B cell (primary cell): ENCODE measurements around the gene DCST2.

Experiments
- CTCF ChIP-seq: fragments of 200-600 bp; IDR thresholded peaks from one replicate; pipeline ENCODE4 v1.8.0; 2022; ENCODE audit warnings: antibody characterized with exemption, mild to moderate bottlenecking
- EZH2 ChIP-seq: IDR thresholded peaks from 2 replicates; pipeline ENCODE4 v1.6.1; 2012; ENCODE audit warnings: borderline replicate concordance, low read depth, mild to moderate bottlenecking, moderate library complexity, low read length; ENCODE audit not compliant: insufficient read depth, poor library complexity, severe bottlenecking

- TF ChIP-seq CTCF (no peak), EZH2 (peak; percentile 98)
Measured at GRCh38 chr1:155081472-155082300, 48.1 kb upstream of the DCST2 start.
